Measurements from ENCODE around the gene BMP8B.
A peak's percentile ranks its signal among the peaks of the same experiment; 100 is the strongest.
"Not testable (repeated sequence)": the region's sequence is repeated elsewhere in the genome, so short reads cannot be mapped to it uniquely, and the experiment has no call there.

The BMP8B gene, protein sequence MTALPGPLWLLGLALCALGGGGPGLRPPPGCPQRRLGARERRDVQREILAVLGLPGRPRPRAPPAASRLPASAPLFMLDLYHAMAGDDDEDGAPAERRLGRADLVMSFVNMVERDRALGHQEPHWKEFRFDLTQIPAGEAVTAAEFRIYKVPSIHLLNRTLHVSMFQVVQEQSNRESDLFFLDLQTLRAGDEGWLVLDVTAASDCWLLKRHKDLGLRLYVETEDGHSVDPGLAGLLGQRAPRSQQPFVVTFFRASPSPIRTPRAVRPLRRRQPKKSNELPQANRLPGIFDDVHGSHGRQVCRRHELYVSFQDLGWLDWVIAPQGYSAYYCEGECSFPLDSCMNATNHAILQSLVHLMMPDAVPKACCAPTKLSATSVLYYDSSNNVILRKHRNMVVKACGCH

DNA sequence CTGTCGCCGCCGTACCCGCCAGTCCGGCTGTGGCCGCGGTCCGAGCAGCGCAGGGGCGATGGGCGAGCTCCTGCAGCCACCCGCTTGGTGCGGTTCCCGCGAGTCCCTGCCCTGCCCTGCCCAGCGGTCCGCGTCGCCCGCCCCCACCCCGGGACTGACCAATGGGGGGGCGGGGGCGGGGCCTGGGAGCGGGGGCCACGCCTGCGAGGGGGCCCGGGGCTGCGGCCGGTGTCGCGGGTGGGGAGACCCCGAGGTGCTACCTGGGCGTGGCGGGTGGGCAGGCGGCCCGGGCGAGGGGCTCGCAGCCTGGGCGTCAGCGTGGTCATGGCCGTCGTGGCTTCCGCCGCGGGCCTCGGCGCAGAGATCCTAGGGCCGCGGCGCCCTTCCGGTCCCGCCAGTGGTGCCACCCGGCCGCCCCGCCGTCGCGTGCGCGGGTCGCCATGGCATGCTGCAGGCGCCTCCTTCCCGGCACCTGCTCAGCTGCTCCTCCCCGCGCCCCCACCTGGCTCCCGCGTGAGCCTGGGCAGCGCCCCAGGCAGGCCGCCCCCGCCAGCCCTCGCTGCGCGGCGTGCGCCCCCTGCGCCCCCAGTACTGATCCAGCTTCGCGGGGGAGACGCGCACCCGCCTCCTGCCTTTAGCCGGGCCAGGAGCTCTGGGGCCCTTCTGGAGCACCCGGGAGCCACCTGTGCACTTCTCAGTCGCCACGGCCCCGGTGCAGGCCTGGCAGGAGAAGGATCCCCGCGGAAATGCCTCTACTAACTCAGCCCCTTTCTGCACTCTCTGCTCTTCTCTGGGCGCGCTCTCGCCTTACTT lies at the start of gene BMP8B:
Gene BMP8B, minus strand, starts transcription at position 108 of the 813 bp plus-strand sequence. CDS start 380 bp downstream, outside the sequence.
- peak; percentile 73 for DNase-seq (ENCODE audit: low spot score)

DNA sequence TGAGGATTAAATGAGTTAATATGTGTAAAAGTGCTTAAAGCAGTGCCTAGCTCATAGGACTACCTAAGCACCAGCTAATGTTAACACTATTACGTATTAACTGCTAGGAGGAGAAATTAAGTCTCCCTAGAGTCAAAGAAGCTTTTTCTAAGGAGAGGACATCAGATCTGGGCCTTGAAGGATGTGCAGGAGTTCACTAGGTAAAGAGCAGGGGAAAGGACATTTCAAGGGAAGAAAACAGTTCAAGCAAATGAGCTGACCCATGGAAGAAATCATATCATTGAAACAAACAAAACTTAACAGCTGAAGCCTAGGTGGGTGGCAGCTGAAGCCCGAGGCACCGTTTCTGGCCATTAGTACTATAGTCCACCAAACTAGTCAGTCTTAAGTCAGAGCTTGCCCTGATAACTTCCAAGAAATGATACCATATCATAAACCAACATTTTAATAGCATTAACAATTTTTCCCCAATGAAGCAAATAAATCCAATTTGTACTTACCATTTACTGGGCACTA lies 48.0 kb upstream of the BMP8B start:
- no peak for DNase-seq (ENCODE audit: low spot score)

DNA sequence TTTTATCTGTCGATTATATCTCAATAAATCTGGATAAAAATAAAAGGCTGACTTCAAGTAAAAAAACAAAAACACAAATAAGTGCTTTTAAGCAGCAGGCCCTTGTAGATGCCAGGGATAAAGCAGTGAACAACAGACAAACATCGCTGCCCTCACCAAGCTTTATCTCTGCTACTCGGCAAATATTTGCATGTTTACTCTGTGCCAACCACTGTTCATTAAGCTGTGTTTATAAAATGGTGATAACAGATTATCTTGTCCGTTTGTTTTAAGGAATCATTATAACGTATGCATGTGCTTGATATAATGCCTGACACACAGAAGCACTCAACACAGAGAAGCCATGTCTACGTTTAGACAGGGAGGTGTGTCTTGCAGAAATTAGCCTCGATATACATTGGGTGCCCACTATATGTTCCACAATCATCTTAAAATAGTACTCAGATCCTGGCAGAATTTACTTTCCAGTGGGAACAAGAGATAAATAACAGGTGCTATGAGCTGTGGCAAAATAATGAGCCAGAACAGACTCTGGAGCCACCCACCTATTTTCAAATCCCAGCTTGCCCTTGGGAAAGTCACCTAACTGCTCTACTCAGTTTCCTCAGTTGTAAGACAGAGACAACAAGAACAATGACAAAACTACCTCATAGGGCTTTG lies 47.4 kb upstream of the BMP8B start:
- no peak for DNase-seq (ENCODE audit: low spot score)

DNA sequence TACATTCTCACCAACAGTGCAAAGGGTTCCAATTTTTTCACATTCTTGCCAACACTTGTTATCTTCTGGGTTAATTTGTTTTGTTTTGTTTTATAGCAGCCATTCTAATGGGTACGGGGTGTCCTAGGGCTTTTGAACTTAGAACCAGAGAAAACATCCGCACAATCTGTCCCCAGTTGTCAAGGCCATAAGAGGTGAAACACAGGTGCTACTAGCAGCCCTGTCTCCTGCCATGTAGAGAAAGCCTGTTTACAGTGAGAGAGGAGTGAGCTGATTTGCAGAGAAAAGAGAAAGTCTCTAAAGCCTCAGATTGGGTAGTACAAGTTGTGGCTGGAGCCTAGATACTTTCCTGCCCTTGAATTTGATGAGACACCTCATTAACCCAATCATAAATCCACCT lies 46.4 kb upstream of the BMP8B start:
- DNase-seq (ENCODE audit: low spot score) = no peak

DNA sequence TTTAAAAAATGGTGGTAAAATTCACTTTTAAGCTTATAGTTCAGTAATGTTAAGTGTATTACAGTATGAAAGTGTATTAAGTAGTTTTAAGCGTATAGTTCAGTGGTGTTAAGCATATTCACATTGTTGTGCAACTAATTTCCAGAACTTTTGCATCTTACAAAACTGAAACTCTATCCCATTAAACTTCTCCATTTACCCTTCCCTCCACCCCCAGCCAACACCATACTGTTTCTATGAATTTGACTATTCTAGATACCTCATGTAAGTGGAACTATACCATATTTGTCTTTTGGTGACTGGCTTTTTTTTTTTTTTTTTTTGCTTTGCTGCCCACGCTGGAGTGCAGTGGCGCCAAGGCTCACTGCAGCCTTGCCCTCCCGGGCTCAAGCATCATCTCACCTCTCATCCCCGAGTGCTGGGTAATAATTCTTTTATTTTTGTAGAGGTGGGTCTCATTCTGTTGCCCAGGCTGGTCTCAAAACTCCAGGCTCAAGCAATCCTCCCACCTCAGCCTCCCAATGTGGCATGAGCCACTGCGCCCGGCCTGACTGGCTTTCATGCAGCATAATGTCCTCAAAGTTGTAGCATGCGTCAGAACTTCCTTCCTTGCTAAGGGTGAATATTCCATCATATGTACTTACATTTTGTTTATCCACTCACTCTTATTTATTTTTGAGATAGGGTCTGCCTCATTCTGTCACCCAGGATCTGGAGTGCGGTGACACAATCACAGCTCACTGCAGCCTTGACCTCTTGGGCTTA lies 45.1 kb upstream of the BMP8B start:
- DNase-seq (ENCODE audit: low spot score) = no peak

DNA sequence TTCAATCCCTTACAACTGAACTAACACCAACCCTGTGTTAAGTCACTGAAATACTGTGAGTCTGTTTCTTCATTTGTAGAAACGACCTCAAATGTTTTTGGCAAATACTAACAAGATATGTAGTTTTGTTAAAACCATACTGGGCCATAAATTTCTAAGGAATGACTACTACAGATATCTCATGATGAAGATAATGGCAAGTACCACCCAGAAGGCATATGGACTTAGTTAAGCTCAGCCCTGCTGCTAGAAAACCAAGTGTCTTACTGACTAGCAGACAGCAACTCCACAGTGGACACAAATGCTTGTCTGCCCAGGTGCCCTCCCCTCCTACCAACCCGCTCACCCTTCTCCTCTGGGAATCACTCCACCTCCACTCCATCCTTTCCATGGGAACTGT lies 44.5 kb upstream of the BMP8B start:
- no peak for DNase-seq (ENCODE audit: low spot score)

DNA sequence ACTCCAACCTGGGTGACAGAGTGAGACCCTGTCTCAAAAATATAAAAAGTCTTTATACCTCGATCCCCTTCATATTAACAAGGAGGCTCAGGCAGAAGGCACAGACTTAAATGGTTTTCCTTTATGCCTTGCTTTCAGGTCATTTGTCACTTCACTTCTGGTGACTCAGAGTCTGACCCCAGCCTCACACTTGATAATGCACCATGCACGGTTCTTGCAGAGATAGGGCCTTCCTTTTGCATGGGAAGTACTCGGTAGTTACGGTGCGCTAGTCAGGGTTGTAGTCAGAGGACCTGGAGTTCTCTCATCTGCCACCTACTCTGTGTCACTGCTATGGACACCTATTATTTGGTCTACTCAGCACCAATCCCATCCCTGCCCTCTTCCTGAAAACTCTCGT lies 43.6 kb upstream of the BMP8B start:
- no peak for DNase-seq (ENCODE audit: low spot score)

DNA sequence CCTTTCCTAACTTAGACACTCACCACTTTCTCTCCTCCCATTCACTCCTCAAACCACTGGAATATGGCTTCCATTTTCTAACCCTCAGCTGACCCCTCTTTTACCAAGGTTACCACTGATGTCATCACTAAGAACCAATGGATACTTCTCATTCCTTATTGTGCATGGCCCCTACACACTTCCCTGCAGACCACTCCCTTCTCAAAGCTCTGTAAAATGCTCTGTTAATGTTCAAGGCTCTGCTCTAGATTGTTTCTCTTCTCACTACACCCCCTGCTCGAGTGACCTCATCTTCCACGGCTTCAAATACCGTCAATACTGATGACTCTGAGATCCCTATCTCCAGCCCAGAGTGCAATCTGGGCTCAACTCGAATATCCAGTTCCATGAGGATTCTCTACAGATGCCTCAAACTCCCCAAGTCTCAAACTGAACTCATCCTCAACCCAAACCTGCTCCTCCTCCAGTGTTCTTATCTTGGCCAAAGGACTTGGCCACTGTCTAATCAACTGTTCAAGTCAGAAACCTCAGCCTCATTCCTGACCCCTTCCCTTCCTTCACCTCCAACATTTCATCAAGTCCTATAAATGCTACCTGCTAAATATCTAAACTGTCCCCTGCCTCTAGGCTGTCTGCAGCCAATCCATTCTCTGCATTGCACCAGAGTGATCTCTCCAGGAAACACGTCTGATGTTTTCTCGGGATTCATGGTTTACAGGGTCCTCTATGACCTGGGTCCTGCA lies 41.3 kb upstream of the BMP8B start:
- peak; percentile 12 for DNase-seq (ENCODE audit: low spot score)

DNA sequence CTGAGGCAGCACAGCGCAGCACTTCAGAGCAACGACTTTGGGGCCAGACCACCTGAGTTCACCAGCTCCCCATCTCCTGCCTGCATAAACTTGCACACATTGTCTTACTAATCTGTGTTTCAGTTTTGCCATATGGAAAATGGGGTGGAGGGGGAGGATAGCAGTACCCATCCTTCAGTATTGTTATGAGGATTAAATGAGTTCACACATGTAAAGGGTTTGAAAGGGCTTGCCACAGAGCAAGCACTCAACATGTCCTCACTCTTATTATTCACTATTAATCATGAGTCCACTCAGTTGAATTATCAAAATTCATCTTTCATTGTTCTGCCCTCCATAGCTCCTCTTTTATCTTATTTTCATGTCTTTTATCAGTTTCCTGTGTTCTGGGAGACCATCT lies 40.1 kb upstream of the BMP8B start:
- no peak for DNase-seq (ENCODE audit: low spot score)

DNA sequence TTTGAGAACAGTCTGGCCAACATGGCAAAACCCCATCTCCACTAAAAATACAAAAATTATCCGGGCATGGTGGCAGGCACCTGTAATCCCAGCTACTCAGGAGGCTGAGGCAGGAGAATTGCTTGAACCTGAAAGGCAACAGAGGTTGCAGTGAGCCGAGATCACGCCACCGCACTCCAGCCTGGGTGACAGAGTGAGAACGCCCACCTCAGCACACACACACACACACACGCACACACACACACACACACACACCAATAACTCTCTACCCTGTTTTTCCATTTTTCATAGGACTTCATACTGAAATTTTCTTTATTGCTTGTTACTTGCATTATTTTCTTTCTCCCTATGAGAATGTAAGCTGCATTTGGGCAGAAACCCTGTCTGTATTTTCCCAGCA lies 39.6 kb upstream of the BMP8B start:
- DNase-seq (ENCODE audit: low spot score) = not testable (repeated sequence)

DNA sequence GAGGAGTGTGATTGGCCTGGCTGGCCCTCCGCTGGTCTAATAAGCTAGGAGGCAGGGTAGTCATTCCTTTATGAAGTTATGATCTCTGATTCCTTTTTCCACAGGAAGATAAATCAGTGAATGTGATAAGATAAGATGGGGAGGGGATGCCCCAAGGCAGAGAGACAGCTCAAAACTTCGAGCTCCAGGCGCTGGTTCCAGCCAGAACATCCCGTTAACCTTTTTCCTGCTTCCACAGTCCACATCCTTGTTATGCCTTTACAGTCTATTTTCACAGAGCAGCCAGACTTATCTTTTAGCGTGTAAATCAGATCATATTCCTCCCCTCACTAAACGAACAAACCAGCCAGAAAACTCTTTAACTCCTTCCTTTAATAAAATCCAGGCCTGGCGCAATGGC lies 38.5 kb upstream of the BMP8B start:
- no peak for DNase-seq (ENCODE audit: low spot score)

DNA sequence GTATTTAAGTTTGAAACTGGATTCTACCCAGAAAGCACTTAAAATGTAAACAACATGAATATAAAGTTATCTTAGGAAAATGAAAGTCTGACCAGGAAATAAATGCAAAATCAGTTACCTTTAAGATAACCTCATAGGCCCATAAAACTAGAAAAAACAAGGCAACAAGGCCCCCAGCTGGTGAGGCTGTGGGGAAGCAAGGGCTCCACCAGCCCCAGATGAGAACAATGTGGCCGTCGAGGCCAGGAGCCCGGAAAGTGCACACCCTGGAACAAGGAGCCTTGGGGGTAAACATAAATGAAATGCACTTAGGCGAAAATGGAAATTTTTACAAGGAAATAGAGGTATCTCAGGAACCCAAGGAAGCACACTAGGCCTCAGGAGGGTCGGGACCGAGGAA lies 37.9 kb upstream of the BMP8B start:
- DNase-seq (ENCODE audit: low spot score) = no peak

DNA sequence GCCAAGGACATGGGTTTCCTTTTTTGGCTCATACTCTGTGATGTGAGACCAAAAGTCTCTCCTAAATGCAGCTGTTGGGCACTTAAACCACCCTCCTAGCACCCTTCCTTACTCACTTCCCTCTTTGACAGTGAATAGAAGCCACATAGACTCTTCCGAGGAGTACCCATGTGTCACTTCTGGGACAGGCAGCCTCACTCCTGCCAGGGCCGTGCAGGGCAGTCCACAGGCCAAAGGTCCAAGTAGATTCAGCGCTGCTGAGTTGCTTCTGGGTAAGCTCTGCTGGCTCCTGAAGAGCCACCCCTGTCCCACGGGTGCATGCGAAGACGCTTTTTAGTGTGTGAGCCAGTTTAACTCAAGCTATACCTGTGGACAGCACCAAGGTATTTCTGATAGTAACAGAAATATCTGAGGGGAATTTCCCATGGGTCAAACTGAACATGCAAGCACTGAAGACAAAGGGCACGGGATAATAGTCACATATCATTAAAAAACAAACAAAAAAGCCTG lies 36.8 kb upstream of the BMP8B start:
- DNase-seq (ENCODE audit: low spot score) = no peak

DNA sequence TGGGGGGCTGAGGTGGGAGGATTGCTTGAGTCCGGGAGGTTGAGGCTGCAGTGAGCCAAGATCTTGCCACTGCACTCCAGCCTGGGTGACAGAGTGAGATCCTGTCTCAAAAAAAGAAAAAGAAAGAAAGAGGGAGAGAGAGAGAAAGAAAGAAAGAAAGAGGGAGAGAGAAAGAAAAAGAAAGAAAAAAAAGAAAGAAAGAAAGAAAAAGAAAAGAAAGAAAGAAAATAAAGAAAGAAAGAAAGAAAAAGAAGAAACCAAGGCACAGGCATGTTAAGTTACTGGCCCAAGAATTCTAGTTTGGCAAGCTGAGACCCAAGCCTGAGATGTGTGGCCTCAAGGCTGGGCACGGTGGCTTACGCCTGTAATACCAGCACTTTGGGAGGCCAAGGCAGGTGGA lies 34.8 kb upstream of the BMP8B start:
- DNase-seq (ENCODE audit: low spot score) = not testable (repeated sequence)

DNA sequence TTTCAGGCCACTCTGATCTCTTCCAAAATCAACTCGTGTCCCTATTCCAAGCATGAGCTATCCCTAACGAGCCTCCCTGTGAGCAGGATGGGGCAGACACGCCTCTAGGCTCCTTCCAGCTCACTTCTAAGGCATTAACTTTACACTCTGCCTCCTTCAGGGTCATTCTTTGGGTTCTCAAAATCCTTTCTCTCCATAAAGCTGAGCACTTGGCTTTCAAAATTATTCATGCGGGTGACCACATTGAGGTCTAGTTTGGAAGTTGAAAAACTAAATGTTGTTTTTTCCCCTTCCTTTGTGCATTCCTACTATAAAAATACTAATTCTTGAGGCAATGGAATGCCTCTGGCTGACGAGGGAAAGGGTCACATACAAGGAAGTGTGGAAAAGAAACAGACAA lies 33.5 kb upstream of the BMP8B start:
- DNase-seq (ENCODE audit: low spot score) = no peak

DNA sequence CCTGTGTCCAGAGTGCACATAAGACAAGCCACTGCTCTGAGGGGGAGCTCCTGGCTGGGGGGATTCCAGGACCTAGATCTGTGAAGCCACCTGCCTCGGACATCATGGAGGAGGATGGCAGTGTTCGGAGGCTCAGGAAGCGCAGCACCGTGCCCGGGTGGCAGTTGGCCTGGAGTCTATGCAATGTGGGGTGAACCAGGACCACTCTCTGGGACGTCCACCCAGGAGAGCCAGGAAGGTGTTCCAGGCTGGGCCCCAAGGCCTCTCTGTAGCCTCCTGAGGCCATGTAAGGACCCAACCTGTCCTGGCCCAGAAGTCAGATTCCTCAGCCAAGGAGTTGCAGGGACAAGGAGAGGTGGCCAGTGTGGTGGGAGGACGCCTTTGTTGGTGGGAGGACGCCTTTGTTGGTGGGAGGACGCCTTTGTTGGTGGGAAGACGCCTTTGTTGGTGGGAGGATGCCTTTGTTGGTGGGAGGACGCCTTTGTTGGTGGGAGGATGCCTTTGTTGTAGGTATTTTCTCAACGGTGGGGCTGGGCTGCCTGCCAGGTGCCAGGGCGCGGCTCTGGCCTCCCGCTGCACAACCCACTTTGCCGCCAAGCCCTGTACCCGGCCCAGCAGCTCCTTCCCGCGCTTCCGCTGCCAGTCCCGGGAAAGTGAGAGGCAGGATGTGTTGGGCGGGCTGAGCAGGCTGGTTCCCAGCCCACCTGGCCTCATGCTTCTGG lies 30.6 kb upstream of the BMP8B start:
- DNase-seq (ENCODE audit: low spot score) = no peak

DNA sequence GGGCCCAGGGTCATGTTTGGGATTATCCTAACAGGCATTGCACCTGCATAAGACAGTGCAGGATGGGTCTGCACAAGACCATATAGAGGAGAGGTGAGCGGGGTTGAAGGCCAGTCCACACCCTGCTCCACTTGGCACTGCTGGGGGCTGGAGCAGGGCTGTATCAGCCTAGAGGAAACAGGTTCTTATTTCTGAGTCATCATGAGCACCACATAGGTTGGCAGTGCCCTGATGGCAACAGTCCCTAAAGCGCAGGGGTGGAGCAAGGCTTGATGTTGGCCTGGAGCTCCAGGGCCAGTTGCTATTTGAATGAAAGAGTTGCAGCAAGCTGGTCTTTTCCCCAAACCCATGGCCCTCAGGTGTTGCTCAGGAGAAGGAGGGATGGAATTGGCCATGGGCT lies 29.8 kb upstream of the BMP8B start:
- DNase-seq (ENCODE audit: low spot score) = no peak

DNA sequence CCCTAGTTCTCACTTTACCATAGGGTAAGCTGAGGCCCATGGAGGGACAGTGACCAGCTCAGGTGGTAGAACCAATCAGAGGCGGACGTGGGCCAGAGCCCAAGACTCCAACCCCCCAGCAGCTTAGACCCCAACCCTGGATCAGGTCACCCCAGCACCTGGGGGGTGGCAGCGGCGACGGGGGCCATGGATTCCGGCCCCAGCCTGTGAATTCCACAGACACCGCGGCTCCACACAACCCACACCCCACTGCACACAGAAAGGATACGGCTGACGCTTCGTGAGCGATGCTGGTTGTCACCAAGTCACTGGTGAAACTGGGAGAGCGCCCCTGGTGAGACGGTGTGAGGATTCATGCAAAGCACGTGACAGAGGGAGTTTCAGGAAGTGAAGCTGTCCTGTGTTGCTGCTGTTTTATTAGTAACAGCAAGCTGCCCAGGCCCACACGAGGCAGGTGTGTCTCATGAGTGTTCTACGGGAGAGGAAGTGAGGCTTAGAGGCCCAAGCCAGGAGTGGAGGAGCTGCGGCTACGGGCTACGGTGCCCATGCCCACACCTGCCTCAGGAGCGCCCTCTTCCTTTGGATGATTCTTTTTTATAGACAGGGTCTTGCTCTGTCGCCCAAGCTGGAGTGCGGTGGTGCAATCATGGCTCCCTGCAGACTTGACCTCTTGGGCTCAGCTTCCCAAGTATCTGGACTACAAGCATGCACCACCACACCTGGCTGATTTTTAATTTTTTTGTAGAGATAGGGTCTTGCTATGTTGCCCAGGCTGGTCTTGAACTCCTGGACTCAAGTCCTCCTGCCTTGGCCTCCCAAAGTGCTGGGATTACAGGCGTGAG lies 28.6 kb upstream of the BMP8B start:
- peak; percentile 54 for DNase-seq (ENCODE audit: low spot score)

DNA sequence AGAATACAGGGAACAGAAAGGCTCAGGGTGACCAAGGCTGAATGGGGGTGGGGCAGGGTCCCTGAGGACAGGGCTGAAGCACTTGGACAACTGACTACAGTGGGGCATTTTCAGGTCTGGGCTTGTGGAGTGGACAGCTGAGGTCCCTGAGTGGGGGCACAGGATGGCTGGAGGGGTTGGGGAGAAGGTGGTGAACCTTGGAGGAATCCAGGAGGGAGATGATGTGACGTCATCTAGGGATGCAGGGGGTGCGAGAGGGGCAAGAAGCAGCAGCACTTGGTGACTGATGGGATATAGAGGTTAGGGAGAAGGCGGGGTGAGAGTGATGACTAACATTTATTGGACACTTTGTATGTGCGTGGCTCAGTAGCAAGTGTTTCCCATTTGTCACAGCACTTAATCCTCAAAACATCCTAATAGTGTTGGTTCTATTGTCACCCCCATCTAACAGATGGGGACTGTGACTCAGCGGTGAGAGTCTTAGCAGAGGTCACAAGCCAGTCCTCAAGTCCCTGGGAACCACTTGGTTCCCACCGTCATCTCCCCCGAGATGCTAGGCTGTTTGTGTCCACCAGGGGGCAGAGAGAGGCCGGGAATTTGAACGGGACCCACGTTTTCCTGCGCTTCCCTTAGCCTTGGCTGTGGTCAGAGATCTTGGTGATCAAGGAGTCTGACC lies 27.9 kb upstream of the BMP8B start:
- peak; percentile 95 for DNase-seq (ENCODE audit: low spot score)

Data from RKO (cell line).